Measurements from ENCODE around the gene CLDN8.

Gene CLDN8

DNA sequence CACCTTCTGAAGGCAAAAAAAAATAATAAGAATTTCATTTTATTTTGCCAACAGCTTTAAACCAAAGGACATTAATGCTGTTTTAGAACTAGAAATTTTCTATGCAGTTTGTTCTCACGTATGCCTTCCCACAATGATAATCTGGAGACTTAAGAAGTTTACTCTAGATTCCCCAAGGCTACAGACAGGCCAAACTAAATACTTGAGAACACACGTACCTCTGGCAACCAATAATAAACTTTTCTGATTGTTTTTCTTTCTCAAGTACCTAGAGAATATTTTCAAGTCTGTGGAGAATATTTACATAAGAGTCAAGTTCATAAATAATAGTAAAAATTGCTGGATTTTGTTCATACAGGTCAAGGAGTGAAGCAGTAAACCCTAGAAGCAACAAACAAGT, 15.9 kb downstream of the CLDN8 start:
- no peak for DNase-seq

- DNase-seq: peak; percentile 29
Measured at GRCh38 chr21:30194701-30195299, 21.1 kb downstream of the CLDN8 start.

GRCh38 chr21:30193201-30193600, 22.7 kb downstream of the CLDN8 start:
- no peak for DNase-seq

GRCh38 chr21:30190554-30190953, 25.3 kb downstream of the CLDN8 start:
- DNase-seq: no peak

DNA sequence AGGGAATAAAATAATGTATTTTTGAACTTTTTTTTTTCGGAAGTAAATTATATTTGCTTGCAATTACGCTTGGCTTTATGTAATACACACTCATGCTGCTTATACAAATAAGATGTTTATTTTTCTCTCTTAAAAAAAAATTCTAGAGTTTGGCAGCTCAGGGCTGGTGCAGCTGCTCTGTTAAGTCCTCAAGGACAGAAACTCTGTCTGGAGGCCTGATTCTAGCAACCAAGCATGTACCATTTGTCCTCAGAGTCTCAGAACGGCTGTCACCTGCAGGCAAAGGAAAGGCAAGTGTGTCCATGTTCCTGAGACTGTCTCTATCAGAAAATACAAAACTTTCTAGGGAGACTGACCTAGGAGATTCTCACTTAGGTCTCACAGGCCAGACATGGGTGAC, 26.1 kb downstream of the CLDN8 start:
- no peak for DNase-seq

- no peak for DNase-seq
Measured at GRCh38 chr21:30186242-30186641, 29.7 kb downstream of the CLDN8 start.

DNA sequence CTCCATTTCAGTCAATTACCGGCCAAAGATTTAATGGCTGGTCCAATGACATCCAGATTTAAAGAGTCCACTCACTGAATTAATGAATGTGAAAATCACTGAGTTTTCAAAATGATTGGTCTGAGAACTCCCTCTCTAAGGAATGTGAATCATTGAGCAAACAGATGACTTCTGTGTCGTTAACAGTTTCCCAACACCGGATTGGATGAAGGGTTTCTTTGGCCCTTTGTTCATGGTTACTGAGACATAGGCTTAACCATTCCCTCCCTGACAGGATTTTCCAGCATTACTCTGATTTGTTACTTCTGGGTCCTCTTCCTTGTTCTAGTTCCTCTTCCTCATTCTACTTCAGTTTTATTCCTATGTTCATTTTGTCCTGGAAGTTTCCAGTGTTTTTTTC, 47.8 kb downstream of the CLDN8 start:
- no peak for DNase-seq

GRCh38 chr21:30166705-30167104, 49.2 kb downstream of the CLDN8 start, which contains the start of gene CLDN17:
CLDN17 (minus strand) TSS chr21:30166805; CDS start chr21:30166617, 188 bp downstream.
- no peak for DNase-seq

- no peak for DNase-seq
Measured at GRCh38 chr21:30166171-30166570, 49.7 kb downstream of the CLDN8 start.

DNA sequence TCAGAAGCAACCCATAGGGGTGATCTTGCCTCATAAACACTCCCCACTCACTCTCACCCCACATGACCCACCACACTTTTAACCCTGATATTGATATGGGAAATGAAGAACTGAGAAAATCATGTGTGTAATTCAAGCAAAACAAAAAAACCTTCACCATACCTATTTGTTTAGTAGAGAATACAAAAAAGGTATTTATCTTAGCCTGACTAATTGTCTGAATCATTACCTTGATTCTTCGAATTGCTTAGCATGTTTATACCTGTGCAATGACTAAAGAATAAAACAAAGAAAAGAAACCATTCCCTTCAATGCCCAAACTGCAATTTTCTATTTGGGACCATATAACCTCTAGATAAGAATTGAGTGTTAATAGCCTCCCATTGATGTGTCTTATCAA, 51.1 kb downstream of the CLDN8 start:
- DNase-seq: no peak

Measured in GF-D8 (cell line).